HG02623 (cell line): Measurements from ENCODE around the gene CXCR4.

Experiments
- ATAC-seq: cut with Tn5 transposase; IDR thresholded peaks from one replicate; pipeline ENCODE4 v1.9.1; 2021; ENCODE audit warnings: moderate library complexity; ENCODE audit not compliant: unreplicated experiment

CXCR4 gene

GRCh38 chr2:136117909-136118818 lies at the start of gene CXCR4:
Gene CXCR4, minus strand, starts transcription at chr2:136118149. Its CDS starts 89 bp downstream, at chr2:136118060.
- peak; percentile 22 for ATAC-seq

DNA sequence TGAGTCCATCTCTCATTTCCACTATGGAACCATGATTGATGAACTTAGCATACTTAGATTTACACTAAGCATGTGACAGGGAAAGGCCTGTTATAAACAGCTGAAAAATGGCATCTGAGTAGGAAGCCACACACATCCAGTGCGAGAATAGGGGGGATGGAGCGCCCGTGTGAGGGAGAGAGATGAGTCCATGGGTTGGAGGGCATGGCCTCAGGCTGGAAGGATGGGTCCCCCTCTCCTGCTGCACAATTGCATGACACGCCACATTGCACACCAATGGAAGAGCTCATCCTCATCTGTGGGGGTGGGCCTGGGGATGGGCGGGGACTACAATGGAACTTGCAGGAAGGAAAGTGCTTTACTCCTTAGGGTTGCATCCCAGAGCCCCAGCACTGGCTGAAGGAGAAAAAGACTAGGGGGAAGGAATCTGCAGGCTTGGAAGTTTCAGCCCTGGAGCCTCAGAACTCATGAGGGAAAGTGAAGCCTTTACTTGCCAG lies 46.4 kb upstream of the CXCR4 start:
- no peak for ATAC-seq

GRCh38 chr2:136162438-136162837 lies 44.5 kb upstream of the CXCR4 start:
- ATAC-seq, result no peak

GRCh38 chr2:136156411-136156810 lies 38.5 kb upstream of the CXCR4 start:
- no peak for ATAC-seq

- no peak for ATAC-seq
These were observed 36.4 kb upstream of the CXCR4 start for GRCh38 chr2:136154384-136154783.

DNA sequence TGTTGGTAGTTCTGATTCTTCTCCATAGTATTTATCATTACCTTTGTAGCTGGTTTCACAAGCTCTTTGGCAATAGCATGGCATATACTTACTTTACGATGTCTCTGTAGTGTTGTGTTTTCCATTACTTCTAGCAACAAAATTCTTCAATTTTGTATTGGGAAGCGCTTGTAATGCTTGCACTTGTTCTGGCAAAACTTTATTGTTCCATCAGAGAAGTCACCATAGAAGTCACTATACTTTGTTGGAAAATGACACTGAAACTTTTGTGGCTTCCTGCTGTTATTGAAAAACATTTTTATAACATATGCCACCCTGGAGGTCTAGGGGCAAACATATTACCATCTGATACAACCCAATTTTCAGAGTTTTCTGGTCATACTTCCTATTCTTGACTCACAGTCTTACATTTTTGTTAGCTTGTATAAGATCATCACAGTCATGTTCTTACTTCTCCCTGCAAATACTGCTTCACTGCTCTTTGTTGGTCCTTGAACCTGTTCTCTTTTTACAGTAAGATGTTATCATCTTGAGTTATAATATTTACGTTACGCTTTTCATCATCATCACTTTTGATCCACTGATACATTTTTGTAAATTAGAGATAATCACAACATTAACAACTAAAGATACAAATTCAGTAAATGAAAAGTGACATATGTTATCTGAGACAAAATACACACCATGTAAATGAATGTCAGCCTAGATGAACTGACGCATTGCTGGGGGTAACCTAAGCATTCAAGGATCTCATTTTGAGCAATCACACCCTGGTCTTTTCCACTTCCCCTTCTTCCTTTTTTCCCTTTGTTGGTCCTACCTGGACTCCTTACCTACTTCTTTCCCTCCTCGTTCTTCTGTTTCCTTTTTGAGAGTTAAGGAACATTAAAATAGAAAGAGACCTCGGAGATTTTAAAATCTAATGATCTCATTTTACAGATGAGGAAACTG lies 33.3 kb upstream of the CXCR4 start:
- no peak for ATAC-seq

DNA sequence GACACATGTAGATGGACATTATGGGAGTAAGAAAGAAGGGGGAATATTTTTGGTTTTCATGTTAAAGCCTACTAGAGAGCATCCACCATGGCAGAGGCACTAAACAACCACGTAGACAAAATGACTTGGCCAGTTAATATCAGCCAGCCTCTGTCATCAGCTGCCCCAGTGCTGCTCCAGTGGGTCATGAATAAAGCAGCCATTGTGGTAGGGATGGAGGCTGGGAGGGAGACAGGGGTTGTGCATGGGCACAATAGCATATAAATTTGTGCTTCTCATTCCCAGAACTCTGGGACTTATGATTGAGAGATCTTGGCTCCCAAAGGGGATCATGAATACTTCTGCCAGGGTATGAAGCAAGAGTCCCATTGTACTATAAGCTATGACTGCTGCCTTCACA lies 31.1 kb upstream of the CXCR4 start:
- ATAC-seq, result no peak

- ATAC-seq, result no peak
These were observed 28.6 kb upstream of the CXCR4 start for GRCh38 chr2:136146564-136146963.

DNA sequence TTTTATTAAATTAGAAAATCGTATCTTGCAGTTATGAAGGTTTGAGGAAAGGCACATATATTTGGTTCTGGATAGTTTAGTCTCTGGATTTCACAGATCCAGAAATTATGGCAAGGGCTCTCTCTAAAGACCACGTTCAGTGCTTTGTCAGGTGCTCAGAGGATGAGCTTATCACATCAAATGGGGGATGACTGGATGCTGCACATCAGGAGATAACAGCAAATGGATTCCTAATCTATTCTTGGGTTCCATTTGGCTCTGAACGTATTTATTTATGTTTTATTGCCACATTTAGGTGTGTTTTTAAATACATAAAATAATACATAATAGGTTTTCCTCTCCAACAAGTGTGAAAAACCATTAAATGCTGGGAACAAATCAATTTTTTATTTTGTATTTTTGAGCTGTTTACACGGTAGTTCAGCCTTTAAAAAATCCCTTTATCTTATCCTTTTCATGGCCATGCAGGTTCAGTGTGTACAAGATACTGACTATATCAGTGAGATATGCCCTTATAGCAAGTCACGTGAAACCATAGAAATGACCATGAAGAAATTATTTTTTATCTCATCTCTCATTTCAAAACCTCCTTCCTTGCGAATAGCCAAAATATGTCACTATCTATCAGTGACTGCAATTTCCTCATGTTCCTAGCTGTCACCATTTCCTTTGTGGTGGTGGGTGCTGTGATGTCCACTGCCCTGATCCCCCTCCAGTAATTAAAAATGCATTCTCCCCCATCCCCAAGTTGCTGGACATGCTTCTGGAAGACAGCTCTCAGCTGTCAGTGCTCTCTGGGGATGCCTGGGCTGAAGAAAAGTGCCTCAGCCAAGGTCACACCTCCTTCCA lies 25.9 kb upstream of the CXCR4 start:
- no peak for ATAC-seq

DNA sequence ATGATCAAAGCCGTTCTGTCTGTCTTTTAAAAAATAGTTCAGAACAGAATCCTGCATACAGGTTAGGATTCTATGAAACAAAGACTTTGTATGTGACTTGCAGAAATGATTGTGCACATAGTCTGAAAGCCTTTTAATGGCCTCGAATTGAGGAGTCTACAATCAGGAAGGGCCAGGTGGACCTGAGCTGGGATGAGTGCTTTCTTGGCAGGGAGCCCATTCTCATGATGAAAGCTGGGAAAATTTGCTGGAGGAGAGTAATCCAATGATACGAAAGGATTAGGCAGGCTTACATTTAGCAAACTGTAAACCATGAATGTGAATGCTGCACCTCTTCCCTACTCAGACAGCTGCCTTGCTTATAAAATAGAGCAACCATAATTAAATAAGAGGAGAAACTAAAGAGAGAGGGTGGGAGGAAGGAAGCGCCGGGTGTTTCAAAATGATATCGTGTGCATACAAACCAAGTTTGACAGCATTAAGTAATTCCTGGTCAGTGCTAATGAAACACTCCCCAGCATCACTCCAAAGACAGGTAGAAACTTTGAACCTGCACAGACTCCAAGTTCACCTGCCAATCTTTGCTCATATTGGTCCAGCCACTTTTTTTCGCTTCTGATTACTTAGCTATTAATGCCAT lies 23.7 kb upstream of the CXCR4 start:
- ATAC-seq, result no peak

- no peak for ATAC-seq
These were observed 21.7 kb upstream of the CXCR4 start for GRCh38 chr2:136139631-136140030.

GRCh38 chr2:136137982-136138381 lies 20.0 kb upstream of the CXCR4 start:
- ATAC-seq, result no peak

DNA sequence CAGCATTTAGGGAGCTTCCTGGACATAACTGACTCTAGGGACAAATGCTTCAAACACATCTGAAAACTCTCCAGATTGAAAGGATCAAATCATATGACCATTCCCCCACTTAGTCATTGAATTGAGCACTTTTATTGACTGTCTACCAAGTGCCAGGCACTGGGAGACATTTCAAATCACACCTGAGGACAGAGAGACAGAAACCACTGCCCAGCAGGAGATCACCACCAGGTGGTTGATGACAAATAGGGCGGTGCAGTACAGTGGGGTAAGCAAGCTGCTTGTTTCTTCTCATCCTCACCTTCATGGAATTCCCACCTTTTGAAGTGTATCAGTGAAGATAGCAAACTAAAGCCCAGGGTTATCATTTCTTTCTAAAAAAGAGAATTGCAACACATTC lies 19.0 kb upstream of the CXCR4 start:
- no peak for ATAC-seq

DNA sequence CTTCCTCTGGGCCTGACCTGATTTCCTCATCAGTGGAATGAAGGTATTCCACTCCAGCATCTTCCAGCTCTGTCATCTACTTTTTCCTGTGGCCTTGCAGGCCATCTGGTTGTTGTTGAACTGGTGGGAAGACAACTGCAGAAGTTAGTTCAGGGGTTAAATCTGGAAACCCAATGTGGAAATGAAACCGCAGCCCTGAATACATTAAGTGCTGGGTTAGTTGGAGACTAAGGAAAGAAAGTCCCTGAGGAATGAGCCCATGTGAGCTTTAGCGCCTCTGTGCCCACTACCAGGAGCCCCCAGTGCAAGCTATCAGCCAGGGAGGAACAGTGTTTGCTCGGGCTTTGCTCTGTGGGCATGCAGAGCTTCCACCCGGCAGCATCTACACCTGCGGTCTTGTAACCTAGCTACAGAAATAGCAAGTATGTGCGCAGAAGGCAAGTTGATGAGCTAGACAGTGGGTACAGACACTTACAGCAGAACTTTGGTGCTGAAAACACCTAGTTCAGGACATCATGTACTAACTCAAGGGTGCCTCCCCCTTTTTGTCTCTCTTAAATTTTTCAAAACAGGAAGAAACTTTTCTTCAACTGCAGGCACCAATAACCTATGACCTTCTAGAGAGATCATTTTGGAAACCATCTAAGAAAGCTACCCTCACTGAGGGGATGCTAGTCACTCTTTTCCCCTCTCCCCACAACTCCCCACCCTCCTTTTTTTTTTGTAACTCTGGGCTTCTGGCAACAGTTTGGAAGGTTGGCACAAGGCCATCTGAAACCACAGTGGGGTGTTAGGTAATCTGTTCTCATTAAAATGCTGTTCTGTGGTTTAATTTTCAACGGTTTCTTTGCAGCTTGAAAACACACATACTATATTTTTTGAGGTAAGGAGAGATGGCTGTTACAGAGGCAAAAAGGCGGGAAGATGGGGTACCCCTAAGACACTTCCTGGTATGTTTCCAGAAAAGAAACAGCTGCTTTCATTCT lies 18.3 kb upstream of the CXCR4 start:
- ATAC-seq, result peak; percentile 29

DNA sequence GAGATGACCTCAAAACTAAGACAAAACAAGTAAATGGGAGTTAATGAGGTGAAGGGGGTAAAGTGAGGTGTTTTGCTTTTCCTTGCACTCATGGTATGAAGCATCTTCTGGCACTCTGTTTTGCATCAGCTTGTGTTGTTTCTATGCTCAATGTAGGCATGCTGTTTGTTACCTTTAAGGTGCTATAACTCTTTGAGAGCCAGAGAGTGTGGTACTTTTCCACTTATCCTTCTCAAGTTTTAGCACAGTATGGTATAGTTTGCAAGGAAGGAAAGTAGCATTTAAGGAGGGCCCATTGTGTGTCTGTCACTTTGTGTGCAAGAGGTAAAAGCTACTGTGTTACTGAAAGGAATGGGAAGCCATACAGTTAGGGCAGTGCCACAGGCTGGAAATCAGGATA lies 17.5 kb upstream of the CXCR4 start:
- no peak for ATAC-seq

DNA sequence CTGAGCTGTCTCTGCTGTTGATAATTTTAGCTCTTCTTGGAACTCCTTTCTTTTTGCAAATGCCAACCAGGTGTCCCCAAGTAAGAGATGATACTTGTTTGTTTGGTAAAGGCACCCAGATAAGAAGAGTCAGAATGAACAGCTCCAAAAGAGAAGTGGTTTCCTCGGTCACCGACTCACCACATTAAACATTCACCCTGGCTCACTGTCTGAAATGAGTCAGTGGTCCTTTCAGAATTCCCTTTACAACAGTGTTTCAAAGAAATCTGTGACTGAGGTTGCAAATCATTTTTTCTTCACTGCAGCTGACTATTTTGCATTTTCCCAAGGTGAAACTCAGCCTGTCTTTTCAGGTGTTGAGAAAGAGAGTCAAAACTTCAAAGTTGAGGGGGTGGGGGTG lies 16.2 kb upstream of the CXCR4 start:
- ATAC-seq, result no peak

GRCh38 chr2:136133586-136133985 lies 15.6 kb upstream of the CXCR4 start:
- ATAC-seq, result no peak

DNA sequence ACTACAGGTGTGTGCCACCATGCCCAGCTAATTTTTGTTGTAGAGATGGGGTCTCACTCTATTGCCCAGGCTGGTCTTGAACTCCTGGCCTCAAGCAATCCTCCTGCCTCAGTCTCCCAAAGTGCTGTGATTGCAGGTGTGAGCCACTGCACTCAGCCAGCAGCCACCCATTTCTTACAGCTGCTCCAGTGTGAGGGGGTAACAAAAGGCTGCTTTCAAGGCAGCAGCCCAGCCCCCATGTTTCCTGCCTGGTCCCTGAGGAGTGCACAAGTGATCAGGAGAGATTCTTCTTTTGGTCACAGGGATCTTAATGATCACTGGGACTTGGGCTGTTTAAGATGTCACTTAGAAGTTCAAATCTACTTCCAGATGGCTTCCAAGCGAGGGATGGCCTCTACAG lies 15.2 kb upstream of the CXCR4 start:
- ATAC-seq, result no peak

DNA sequence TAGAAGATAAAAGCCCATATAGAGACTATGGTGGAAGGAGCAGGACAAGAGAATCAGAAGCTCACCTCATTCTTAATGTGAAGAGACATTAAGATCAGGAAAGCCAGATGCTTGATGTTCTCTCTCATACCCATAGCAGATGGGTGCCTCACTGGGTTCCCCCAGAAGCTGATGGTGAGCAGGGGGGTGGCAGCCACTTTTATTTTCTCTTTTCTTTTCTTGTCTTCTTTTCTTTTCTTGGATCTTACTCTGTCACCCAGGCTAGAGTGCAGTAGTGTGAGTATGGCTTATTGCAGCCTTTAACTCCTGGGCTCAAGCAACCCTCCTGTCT lies 14.8 kb upstream of the CXCR4 start:
- no peak for ATAC-seq
